ENCODE measurements around the gene ZNF214.
"Not testable (repeated sequence)": the region's sequence is repeated elsewhere in the genome, so short reads cannot be mapped to it uniquely, and the experiment has no call there.

ZNF214 gene

GRCh38 chr11:7016011-7016410 is 4.1 kb downstream of the ZNF214 start:
- no peak for DNase-seq
- no peak for TF ChIP-seq GATA1 (IDR thresholded peaks at IDR 0.05; ENCODE audit: low read depth, low read length)
- TF ChIP-seq POLR2A (IDR thresholded peaks at IDR 0.05; ENCODE audit: low read length), result no peak

- TF ChIP-seq POLR2A (IDR thresholded peaks at IDR 0.05; ENCODE audit: low read length) (no peak), GATA1 (IDR thresholded peaks at IDR 0.05; ENCODE audit: low read depth, low read length) (no peak)
- DNase-seq, result no peak
Measured at GRCh38 chr11:7014118-7014517, 6.0 kb downstream of the ZNF214 start.

DNA sequence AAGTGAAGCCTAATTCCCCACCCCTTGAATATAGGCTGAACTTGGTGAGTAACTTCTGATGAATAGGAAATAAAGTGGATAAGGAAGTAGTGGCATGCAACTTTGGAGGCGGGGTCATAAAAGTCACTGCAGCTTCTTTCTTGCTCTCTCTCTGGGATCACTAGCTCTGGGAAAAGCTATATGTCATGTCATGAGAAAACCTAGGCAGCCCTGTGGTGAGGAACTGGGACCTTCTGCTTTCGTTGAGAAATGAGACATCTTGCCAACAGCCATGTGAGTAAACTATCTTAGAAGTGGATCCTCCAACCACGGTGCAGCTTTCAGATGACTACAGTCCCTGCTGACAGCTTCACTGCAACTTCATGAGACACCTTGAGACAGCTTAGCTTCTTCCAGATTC is 15.7 kb downstream of the ZNF214 start:
- DNase-seq, result peak in 1 of 2 experiments; percentile 7
- no peak for TF ChIP-seq GATA1 (IDR thresholded peaks at IDR 0.05; ENCODE audit: low read depth, low read length)
- TF ChIP-seq POLR2A (IDR thresholded peaks at IDR 0.05; ENCODE audit: low read length), result no peak

- TF ChIP-seq POLR2A (IDR thresholded peaks at IDR 0.05; ENCODE audit: low read length) (no peak), GATA1 (IDR thresholded peaks at IDR 0.05; ENCODE audit: low read depth, low read length) (no peak)
- no peak for DNase-seq
Measured at GRCh38 chr11:6995703-6996102, 24.4 kb downstream of the ZNF214 start.

- no peak for TF ChIP-seq GATA1 (IDR thresholded peaks at IDR 0.05; ENCODE audit: low read depth, low read length)
- no peak for TF ChIP-seq POLR2A (IDR thresholded peaks at IDR 0.05; ENCODE audit: low read length)
Measured at GRCh38 chr11:6992457-6993417, 27.4 kb downstream of the ZNF214 start.

DNA sequence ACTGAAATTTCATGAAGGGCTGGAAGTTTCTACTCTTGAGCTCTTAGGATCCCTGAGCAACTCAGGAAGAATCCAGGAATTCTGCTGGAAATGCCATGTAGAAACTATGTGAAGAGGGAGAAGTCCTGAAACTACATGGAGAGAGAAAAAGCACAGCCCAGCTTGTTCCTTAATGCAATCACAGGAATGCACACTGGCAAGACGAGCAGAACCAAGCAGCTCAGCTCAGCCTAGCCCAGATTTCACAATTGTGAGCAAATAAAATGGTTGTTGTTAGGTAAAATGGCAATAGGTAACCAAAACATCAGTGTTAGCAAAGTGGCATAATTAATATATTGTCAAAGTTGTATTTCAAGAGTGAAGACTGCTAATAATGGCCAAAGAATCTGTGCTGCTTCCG is 28.1 kb downstream of the ZNF214 start:
- DNase-seq, result no peak
- no peak for TF ChIP-seq GATA1 (IDR thresholded peaks at IDR 0.05; ENCODE audit: low read depth, low read length)
- TF ChIP-seq POLR2A (IDR thresholded peaks at IDR 0.05; ENCODE audit: low read length), result no peak

More at GRCh38 chr11:6992457-6993417, 27.4 kb downstream of the ZNF214 start:
- no peak for DNase-seq

DNA sequence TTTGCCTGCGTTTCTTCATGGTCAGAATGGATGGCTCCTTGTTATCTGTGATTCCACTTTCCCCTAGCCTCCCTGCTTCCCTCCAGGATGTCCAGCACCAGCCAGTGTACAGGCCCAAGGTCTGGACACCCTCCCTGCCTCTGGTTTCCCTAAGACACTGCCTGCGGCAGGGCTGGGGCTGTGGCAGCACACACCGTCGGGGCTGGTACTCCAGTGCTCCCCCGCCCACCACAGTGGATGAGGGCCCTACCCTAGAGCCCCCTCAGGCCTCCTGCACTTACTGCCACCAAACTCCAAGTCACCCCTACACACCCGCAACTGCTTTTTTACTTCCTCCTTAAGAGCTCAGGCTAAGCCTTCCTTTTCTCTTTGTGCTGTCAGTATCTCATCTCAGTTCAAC is 28.9 kb downstream of the ZNF214 start:
- no peak for TF ChIP-seq GATA1 (IDR thresholded peaks at IDR 0.05; ENCODE audit: low read depth, low read length)
- DNase-seq, result no peak

- no peak for TF ChIP-seq POLR2A (IDR thresholded peaks at IDR 0.05; ENCODE audit: low read length)
- no peak for TF ChIP-seq GATA1 (IDR thresholded peaks at IDR 0.05; ENCODE audit: low read depth, low read length)
- DNase-seq, result no peak
Measured at GRCh38 chr11:6988506-6988905, 31.6 kb downstream of the ZNF214 start.

- DNase-seq, result no peak
- TF ChIP-seq GATA1 (IDR thresholded peaks at IDR 0.05; ENCODE audit: low read depth, low read length) (no peak), POLR2A (IDR thresholded peaks at IDR 0.05; ENCODE audit: low read length) (no peak)
Measured at GRCh38 chr11:6986487-6986886, 33.7 kb downstream of the ZNF214 start.

GRCh38 chr11:6979365-6979764 is 40.8 kb downstream of the ZNF214 start:
- TF ChIP-seq POLR2A (IDR thresholded peaks at IDR 0.05; ENCODE audit: low read length) (no peak), GATA1 (IDR thresholded peaks at IDR 0.05; ENCODE audit: low read depth, low read length) (no peak)
- no peak for DNase-seq

DNA sequence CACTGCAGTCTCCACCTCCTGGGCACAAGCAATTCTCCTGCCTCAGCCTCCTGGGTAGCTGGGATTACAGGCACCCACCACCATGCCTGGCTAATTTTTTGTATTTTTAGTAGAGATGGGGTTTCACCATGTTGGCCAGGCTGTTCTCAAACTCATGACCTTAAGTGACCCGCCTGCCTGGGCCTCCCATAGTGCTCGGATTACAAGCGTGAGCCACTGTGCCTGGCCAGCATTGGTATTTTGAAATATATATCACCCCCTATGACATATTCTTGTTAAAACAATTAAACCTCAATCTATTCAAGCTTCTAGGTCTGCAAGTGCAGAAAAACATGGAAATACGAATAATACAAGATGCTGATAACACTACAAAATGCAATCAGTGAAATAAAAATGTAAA is 50.3 kb downstream of the ZNF214 start:
- not testable (repeated sequence) for DNase-seq

GRCh38 chr11:6968816-6969215 is 51.3 kb downstream of the ZNF214 start:
- DNase-seq, result no peak

DNA sequence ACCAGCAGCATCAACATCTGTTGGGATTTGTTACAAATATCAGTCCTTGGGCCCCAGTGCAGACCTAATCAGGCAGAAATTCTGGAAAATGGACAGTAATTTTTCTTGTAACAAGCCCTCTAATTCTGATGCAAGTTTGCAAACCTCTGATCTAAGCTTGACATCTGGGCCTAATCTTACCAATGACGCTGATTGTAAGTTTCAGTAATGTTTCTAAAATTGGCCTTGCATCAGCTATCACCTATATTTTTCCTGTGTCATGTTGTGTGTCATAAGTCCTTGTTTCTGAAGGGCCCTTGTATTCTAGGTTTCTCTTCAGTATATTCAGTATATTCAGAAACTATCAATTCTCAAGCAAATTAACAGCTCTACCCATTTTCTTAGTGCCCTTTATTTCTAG is 57.5 kb downstream of the ZNF214 start:
- TF ChIP-seq POLR2A (IDR thresholded peaks at IDR 0.05; ENCODE audit: low read length), result no peak
- TF ChIP-seq GATA1 (IDR thresholded peaks at IDR 0.05; ENCODE audit: low read depth, low read length), result no peak
- DNase-seq, result no peak

More at GRCh38 chr11:6968816-6969215, 51.3 kb downstream of the ZNF214 start:
- TF ChIP-seq GATA1 (IDR thresholded peaks at IDR 0.05; ENCODE audit: low read depth, low read length) (no peak), POLR2A (IDR thresholded peaks at IDR 0.05; ENCODE audit: low read length) (no peak)

- DNase-seq, result no peak
- no peak for TF ChIP-seq GATA1 (IDR thresholded peaks at IDR 0.05; ENCODE audit: low read depth, low read length)
- no peak for TF ChIP-seq POLR2A (IDR thresholded peaks at IDR 0.05; ENCODE audit: low read length)
Measured at GRCh38 chr11:6962141-6962540, 58.0 kb downstream of the ZNF214 start.

DNA sequence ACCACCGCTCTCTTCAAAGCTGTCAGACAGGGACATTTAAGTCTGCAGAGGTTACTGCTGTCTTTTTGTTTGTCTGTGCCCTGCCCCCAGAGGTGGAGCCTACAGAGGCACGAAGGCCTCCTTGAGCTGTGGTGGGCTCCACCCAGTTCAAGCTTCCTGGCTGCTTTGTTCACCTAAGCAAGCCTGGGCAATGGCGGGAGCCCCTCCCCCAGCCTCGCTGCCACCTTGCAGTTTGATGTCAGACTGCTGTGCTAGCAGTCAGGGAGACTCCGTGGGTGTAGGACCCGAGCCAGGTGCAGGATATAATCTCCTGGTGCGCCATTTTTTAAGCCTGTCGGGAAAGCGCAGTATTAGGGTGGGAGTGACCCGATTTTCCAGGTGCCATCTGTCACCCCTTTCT is 65.9 kb downstream of the ZNF214 start:
- DNase-seq, result not testable (repeated sequence)

Data from erythroblast (primary cell).